Activated CD4-positive, alpha-beta T cell treated with anti-CD3 and anti-CD28 coated beads for 1 hour (primary cell): ENCODE results near the gene JPH2.
"Not testable (repeated sequence)": the region's sequence is repeated elsewhere in the genome, so short reads cannot be mapped to it uniquely, and the experiment has no call there.

ENCODE experiments used
- DNase-seq: peaks from one replicate; pipeline ENCODE4 v3.0.0-alpha.2; 2020

JPH2 gene

GRCh38 chr20:44211177-44212039 lies 24.4 kb upstream of the JPH2 start:
- DNase-seq, result no peak

DNA sequence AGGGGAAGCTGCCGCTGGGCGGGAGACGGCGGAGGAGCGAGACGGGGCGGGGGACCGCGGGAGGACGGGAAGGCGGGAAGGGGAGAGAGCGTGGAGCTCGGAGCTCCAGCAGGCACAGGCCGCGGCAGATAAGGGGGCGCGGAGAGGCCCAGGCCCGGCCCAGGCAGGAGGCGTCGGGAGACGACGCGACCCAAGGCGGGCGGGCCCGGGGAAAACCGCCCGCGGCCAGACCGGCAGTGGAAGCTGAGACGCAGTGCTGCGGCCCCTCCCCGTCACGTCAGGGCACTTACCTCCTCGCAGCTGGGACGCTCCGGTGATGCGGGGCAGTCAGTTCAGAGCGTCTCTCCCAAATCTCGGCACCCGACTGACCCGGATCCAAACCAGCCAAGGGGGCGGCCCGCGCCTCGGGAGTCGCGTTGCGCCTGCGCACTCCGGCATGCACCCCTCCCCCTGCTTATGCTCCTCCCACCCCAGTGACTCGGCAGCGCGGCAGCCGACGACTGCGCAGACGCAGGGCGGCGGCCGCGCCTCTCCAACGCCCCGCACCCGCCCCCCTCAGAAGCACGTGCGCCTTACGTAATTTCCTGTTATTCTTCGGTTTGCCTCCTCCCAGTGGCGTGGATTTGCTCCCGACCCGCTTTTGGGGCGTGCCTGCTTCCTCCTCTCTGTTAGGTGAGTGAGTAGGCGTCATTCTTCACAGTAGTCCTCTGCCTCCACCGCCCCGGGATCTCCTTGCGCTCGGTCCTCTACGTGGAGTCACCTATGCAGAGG lies 23.6 kb upstream of the JPH2 start, which contains the start of gene OSER1:
TSS of gene OSER1 (minus strand) at position 366 of the 771 bp plus-strand sequence. CDS start 3,814 bp downstream, outside the sequence.
- peak; percentile 98 for DNase-seq

DNA sequence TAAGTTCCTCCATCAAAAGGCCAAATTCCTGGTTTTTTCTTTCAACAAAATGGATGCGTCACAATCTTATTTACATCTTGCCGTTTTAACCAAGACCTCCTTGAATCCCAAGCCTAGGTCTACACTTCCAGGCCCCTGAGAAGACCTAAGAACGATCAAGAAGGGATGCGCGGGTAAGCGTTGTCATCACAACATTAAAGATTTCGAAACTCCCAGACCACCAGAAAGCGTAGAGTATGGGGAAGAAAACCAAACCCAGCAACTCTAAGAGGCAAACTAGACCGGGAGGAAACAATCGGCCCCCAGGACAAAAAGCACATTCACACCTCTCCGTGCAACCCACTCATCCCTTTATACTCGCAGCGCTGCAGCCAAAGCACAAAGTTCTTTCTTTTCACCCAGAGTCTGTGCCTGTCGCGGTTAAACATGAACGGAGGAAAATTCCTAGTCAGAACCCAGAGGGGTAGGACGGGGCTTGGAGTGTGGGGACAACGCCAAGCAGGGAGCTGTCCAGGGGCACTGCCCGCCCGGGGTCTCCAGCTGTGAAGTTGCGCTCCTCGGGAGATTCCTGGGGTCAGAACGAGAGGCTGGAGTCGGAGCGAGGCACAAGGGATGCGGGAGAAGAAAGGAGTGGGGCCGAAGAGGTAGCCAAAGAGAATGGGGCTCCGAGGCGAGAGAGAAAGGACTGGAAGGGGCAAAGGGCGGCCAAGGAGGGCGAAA lies 22.9 kb upstream of the JPH2 start:
- DNase-seq, result no peak

DNA sequence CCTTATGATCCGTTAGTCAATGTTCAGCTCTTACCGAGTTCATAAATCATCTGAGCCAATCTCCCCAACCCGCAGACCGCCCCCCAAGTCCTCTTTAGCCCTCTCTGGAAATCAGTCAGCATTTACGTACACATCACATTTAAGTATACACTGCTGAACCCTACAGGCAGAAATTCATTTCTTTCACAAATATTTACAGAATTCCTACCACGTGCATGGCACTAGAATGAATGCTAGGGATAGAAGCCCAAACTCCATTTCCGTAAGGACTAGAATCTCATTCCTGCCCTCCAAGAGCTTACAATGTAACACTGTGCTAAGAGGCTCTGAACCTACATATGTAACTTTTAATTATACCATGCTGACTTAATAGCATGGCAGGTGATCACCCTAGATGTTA lies 21.8 kb upstream of the JPH2 start:
- no peak for DNase-seq

GRCh38 chr20:44208165-44208564 lies 21.2 kb upstream of the JPH2 start:
- DNase-seq, result no peak

GRCh38 chr20:44207126-44207723 lies 20.2 kb upstream of the JPH2 start:
- no peak for DNase-seq

GRCh38 chr20:44206132-44206531 lies 19.1 kb upstream of the JPH2 start:
- DNase-seq, result no peak

GRCh38 chr20:44204832-44205215 lies 17.8 kb upstream of the JPH2 start:
- no peak for DNase-seq

- no peak for DNase-seq
Measured at GRCh38 chr20:44204156-44204831, 17.3 kb upstream of the JPH2 start.

GRCh38 chr20:44203161-44203560 lies 16.2 kb upstream of the JPH2 start:
- DNase-seq, result no peak

DNA sequence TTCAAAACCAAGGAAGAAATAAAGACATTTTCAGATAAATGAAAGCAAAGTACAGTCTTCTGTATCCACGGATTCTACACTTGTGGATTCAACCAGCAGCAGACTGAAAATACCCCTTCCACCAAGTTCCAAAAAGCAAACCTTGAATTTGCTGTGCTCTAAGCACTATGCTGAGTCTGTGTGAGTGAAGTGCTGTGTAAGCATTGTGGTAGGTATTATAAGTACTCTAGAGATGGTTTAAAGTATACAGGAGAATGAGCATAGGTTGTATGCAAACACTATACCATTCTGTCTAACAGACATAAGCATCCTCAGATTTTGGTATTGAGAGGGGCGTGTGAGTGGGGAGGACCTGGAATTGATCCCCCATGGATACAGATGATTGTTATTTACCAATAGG lies 14.0 kb upstream of the JPH2 start:
- no peak for DNase-seq

DNA sequence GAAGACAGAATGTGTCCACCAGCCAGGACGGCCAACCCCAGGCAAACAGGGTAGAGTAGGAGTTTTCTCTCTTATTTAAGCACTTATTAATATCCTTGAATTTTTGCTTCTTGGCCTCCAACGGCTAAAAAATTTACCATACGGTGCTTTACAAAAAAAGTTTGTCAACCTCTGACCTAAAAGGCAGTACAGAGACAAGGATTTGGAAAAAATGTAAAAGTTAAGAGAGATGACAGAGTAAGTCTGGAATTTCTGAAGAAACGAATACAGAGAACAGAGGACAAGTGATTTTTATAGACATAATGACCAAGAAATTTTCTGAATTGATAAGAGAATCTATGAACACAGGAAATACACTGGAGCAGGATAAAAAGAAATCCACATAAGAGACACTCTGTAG lies 13.4 kb upstream of the JPH2 start:
- no peak for DNase-seq

GRCh38 chr20:44199877-44200276 lies 12.9 kb upstream of the JPH2 start:
- no peak for DNase-seq

GRCh38 chr20:44198872-44199271 lies 11.9 kb upstream of the JPH2 start:
- DNase-seq, result no peak

DNA sequence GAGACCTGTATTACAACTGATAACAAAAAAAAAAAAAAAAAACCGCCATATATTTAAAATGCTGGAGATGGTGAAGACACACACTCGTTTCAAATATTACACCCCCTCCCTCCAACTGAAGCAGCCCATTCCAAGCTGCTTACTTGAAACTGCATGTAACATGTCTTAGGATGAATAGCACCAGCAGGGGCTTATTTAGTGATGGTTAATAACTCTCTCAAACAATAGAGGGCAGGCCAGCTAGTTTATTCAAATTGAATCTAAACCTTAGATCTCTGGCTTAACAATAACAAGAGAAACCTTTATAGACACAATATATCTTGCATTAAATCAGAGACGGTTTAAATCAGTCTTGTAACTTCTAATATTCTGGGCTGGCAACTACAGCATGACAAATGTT lies 9.3 kb upstream of the JPH2 start:
- no peak for DNase-seq

DNA sequence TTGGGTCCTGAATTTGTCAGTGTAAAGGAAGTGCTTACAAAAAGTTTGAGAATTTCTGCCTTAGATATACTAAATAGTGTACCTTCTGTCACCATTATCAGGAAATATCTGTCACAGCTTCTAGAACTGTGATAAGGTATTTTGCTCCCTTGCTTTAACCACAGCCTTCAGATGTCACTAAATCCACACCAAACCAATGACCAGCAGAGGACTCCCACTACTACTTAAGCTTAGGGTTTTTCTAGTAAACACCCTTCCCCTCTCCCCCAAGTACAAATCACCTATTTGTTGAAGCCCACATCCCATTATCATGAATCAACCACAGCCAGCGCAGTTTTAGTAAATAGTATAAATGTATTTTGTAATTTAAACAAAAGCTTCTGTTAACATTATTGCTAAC lies 8.6 kb upstream of the JPH2 start:
- no peak for DNase-seq

DNA sequence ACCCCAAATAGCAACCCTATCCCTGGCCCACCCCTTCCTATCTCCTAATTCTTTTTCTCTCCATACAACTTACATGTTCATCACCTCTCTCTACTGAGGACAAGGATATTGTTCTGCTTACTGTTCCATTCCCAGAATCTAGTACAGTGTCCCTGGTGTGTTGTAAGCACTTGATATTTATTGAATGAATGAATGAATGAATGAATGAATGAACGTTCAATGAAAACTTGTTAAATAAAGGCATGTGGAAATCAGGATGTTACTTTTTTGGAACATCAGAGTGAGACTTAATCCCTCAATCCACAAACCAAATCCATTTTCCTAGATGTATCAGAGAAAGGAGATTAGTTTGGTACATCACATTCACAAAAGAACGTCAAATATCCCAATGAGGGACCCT lies 6.8 kb upstream of the JPH2 start:
- no peak for DNase-seq

GRCh38 chr20:44191640-44192039 lies 4.7 kb upstream of the JPH2 start:
- not testable (repeated sequence) for DNase-seq

GRCh38 chr20:44190197-44190852 lies 3.3 kb upstream of the JPH2 start:
- not testable (repeated sequence) for DNase-seq

- no peak for DNase-seq
Measured at GRCh38 chr20:44188752-44189151, 1.8 kb upstream of the JPH2 start.

DNA sequence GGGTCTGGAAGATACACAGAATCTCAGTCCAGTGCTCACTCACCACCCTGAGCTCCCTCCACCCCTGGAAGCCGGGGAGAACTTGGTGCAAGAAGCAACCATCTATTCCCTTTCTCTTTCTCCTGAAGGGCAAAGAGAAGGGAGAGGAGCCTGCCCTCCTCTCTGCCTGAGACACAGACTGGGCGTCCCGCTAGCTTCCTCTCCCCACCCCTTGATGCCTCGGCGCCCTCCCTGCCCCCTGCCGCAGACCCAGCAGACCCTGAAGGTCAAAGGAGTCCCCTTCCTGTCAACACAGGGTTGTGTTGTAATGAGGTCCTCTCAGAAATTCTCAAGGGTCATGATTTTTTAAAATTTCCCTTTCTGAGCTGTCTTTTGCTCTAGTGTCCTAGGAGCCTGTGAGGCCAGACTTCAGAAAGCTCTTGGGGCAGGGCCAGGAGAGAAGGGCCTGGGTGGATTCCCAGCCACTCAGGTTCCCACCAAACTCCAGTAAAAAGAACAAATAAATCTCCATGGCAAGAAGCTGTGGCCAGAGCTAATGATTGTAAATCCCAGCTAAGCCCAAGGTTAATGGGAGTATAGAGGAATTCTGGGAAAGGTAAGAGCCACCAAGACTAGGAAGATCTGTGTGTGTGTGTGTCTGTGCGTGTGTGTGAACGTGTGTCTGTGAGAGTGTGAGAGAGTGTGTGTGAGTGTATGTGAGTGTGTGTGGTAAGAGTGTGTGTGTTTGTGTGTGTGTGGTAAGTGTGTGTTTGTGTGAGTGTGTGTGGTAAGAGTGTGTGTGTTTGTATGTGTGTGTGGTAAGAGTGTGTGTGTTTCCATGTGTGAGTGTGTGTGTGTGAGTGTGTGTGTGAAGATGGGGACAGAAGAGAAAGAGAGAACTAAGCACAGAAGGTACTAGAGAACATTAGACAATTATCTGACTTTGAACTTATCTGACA lies 1.1 kb upstream of the JPH2 start:
- no peak for DNase-seq
